Stimulated activated CD4-positive, alpha-beta T cell treated with anti-CD3 and anti-CD28 coated beads, Interleukin-12 subunit alpha, Interleukin-12 subunit beta, amount 100 ng/mL, for 24 hours (primary cell): ENCODE results near the gene THBS1.

ENCODE experiments used
- DNase-seq, 2 experiments: peaks; one replicate each; pipeline ENCODE4 v3.0.0-alpha.2; 2020; ENCODE audit warnings: low read depth in 2 of 2

The THBS1 gene

GRCh38 chr15:39580485-39581241 lies at the start of gene THBS1:
Gene THBS1 (plus strand): TSS chr15:39581079. CDS start chr15:39581858, 779 bp downstream.
- peak; percentile 18 for DNase-seq

- DNase-seq: no peak
Observed at GRCh38 chr15:39534996-39535395, 45.9 kb upstream of the THBS1 start.

- no peak for DNase-seq
Observed at GRCh38 chr15:39535466-39535865, 45.4 kb upstream of the THBS1 start.

GRCh38 chr15:39538936-39539335 lies 41.9 kb upstream of the THBS1 start:
- no peak for DNase-seq

- no peak for DNase-seq
Observed at GRCh38 chr15:39539466-39539865, 41.4 kb upstream of the THBS1 start.

GRCh38 chr15:39539973-39540558 lies 40.8 kb upstream of the THBS1 start:
- no peak for DNase-seq

- no peak for DNase-seq
Observed at GRCh38 chr15:39542385-39543065, 38.4 kb upstream of the THBS1 start.

GRCh38 chr15:39543651-39544050 lies 37.2 kb upstream of the THBS1 start:
- no peak for DNase-seq

- DNase-seq: no peak
Observed at GRCh38 chr15:39546842-39547241, 34.0 kb upstream of the THBS1 start.

GRCh38 chr15:39548561-39548960 lies 32.3 kb upstream of the THBS1 start:
- DNase-seq: no peak

GRCh38 chr15:39549912-39550311 lies 31.0 kb upstream of the THBS1 start:
- no peak for DNase-seq

GRCh38 chr15:39551476-39551875 lies 29.4 kb upstream of the THBS1 start:
- no peak for DNase-seq

- DNase-seq: no peak
Observed at GRCh38 chr15:39552556-39552955, 28.3 kb upstream of the THBS1 start.

- DNase-seq: no peak
Observed at GRCh38 chr15:39553947-39554693, 26.8 kb upstream of the THBS1 start.

GRCh38 chr15:39554746-39555387 lies 26.0 kb upstream of the THBS1 start:
- no peak for DNase-seq

- no peak for DNase-seq
Observed at GRCh38 chr15:39555885-39556284, 25.0 kb upstream of the THBS1 start.

GRCh38 chr15:39556461-39556860 lies 24.4 kb upstream of the THBS1 start:
- DNase-seq: no peak

- DNase-seq: no peak
Observed at GRCh38 chr15:39558421-39558820, 22.5 kb upstream of the THBS1 start.

- no peak for DNase-seq
Observed at GRCh38 chr15:39564972-39565665, 15.8 kb upstream of the THBS1 start.

- DNase-seq: no peak
Observed at GRCh38 chr15:39565851-39566250, 15.0 kb upstream of the THBS1 start.

GRCh38 chr15:39573287-39573686 lies 7.6 kb upstream of the THBS1 start:
- DNase-seq: no peak
